Left ventricle myocardium inferior (tissue), 1 donor: Measurements from ENCODE around the gene CAMK2A. TPM values are rescaled to one million over a fixed set of nuclear protein-coding genes. Genes with fewer than 3 reads are reported as not detected.

Experiments used
- DNase-seq: peaks from one replicate; pipeline ENCODE4 v3.0.0-alpha.2; 2020
- H3K27ac ChIP-seq: fragments of 200-600 bp; replicated peaks from 2 replicates; pipeline ENCODE4 v1.8.0; 2021
- H3K27me3 ChIP-seq: fragments of 200-600 bp; 2 replicates; pipeline ENCODE4 v1.8.0; 2021; ENCODE audit warnings: low read depth
- H3K36me3 ChIP-seq: fragments of 200-600 bp; 2 replicates; pipeline ENCODE4 v1.8.0; 2021
- H3K4me1 ChIP-seq: fragments of 200-600 bp; 2 replicates; pipeline ENCODE4 v1.8.0; 2021
- H3K4me3 ChIP-seq: fragments of 200-600 bp; 2 replicates; pipeline ENCODE4 v1.8.0; 2021; ENCODE audit warnings: mild to moderate bottlenecking, moderate library complexity
- H3K9me3 ChIP-seq: fragments of 200-600 bp; replicated peaks from 2 replicates; pipeline ENCODE4 v1.8.0; 2021
- intact Hi-C: fragments of 100-400 bp; cut with micrococcal nuclease; formaldehyde crosslinking; loops from one replicate; pipeline ENCODE4 v1.11.0; 2022
- total RNA-seq: library from RNA; stranded (reverse); fragmentation: NEBNext Ultra II Directional; extraction: Animal tissue kit (Norgen Biotek cat#: 25700); gene quantifications from one replicate; pipeline ENCODE4 v1.2.1, GENCODE V29; 2021
- TF ChIP-seq, protein P1 (sequence below): fragments of 200-600 bp; IDR thresholded peaks from 2 replicates; pipeline ENCODE4 v1.8.0; 2021; ENCODE audit warnings: antibody characterized with exemption, mild to moderate bottlenecking, borderline replicate concordance
- donor health status: DM: no; HTN: yes; CAD: no; lungs with severe emphysema.

The CAMK2A gene
- total RNA-seq, 1 donor from 2014 or later, result 19.4 TPM

DNA sequence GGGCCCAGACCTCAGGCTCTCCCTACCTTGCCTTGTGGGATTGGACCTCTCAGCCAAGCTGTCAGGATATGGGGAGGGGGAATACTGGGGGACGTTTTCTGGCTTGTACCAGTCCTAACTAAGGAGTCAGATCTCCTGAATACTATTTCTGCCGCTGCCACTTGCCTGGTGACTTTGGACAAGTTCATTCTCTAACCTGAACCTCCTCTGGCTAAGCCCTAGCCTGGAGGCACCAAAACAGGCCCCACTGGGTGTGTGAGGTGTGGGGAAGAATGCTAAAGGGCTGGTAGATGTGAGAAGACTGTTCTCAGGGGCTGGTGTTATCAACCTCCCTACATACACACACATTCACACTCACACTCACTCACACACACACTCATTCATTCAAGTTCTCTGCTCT is 98.6 kb downstream of the CAMK2A start:
- Histone ChIP-seq H3K36me3 (no peaks in the 10 kb centered on the region), H3K27me3 (peaks cover 45% of the 10 kb centered on the region), H3K9me3 (no peaks in the 10 kb centered on the region), H3K4me3 (no peak overlapping the region), H3K4me1 (peaks cover 7% of the 10 kb centered on the region), H3K27ac (no peak overlapping the region)
- DNase-seq, result no peak
- intact Hi-C loops, result no loop called here
- TF ChIP-seq, protein P1, sequence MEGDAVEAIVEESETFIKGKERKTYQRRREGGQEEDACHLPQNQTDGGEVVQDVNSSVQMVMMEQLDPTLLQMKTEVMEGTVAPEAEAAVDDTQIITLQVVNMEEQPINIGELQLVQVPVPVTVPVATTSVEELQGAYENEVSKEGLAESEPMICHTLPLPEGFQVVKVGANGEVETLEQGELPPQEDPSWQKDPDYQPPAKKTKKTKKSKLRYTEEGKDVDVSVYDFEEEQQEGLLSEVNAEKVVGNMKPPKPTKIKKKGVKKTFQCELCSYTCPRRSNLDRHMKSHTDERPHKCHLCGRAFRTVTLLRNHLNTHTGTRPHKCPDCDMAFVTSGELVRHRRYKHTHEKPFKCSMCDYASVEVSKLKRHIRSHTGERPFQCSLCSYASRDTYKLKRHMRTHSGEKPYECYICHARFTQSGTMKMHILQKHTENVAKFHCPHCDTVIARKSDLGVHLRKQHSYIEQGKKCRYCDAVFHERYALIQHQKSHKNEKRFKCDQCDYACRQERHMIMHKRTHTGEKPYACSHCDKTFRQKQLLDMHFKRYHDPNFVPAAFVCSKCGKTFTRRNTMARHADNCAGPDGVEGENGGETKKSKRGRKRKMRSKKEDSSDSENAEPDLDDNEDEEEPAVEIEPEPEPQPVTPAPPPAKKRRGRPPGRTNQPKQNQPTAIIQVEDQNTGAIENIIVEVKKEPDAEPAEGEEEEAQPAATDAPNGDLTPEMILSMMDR, result no peak

DNA sequence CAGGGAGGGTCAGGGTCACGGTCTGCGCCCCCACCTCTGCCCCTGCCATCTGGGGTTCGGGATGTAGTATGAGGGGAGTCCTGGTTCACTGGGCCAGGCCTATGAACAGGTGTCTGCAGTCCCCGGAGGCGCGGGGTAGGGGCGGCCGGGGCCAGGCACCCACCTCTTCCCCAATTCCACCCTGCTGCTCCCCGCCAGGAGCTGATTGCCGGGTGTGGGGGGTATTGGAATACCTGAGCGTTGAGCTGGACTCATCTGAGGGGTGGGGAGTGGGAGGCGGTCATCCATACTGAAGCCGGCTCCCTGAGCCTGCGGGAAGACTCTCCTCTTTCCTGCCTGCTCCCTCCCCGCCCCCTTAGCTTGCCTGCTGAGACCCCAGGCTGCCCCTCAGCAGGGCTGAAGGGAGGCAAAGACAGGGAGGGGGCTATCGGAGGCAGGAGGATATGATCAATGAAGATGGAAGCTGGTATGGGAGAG is 99.0 kb downstream of the CAMK2A start:
- Histone ChIP-seq H3K9me3 (no peaks in the 10 kb centered on the region), H3K36me3 (no peaks in the 10 kb centered on the region), H3K4me3 (peak overlapping the region; percentile 39), H3K4me1 (peaks cover 7% of the 10 kb centered on the region), H3K27me3 (peaks cover 45% of the 10 kb centered on the region), H3K27ac (no peak overlapping the region)
- intact Hi-C loops, result no loop called here
- no peak for DNase-seq
- TF ChIP-seq, protein P1, result no peak

DNA sequence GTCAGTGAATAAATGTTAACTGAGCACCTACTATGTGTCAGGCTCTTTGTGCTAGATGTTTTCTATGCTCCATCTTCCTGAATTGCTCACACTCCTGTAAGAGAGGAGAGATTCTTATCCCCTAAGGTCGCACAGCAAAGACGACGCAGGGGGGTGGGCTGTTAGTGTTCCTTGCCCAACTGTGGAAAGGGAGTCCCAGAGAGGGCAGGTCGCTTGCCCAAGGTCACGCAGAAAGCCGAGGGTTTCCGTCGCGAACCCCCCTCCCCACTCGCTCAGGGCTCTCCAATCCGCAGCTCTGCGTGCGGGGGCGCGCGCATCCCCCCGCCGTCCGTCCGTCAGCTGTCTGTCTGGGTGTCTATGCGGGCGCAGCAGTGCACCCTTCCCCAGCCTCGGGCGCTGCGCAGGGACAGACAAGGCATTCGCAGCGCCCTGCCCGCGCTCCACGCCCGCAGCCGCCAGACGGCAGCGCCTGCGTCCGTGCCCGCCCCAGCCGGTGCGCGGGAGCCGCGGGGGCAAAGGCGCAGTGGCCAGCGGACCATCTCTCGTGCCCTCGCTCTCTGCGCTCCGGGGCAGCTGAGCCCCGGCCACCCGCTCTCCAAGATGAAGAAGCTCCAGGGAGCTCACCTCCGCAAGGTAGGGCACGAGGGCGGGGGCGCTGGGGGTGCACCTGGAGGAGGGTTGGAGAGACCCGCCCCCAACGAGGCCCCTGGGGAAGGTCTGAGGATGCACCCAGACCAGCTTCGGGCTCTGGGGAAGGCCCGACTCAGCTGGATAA is 99.7 kb downstream of the CAMK2A start, which contains the start of gene SLC6A7:
Gene SLC6A7, plus strand, starts transcription at position 335 of the 775 bp plus-strand sequence. Its CDS starts 266 bp downstream, at position 601.
- intact Hi-C loops, result no loop called here
- Histone ChIP-seq H3K4me1 (peaks cover 7% of the 10 kb centered on the region), H3K27ac (no peak within 1 kb of the TSS), H3K36me3 (no peaks in the 10 kb centered on the region), H3K4me3 (peak within 1 kb of the TSS; percentile 39), H3K27me3 (peaks cover 45% of the 10 kb centered on the region), H3K9me3 (no peaks in the 10 kb centered on the region)
- DNase-seq, result no peak
- TF ChIP-seq, protein P1, result no peak

DNA sequence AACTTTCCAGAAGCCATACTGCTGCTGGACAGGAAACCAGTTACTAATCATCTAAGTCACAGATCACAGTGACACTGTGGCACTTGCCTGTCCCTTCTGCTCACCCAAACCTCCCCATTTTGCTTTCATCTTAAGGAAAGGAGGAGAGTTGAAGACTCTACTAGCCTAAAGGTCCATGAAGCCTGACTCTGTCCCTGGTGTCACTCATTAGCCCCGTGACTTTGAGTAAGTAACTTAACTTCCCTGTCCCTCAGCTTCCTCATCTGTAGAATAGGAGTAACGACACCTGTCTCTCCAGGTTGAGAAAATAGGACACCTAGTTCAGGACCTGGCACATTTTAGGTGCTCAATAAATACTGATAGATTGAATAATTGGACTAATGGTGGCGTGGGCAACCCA is 100.2 kb downstream of the CAMK2A start:
- H3K27ac ChIP-seq, result no peak overlapping the region
- peaks cover 45% of the 10 kb centered on the region for H3K27me3 ChIP-seq
- no peaks in the 10 kb centered on the region for H3K9me3 ChIP-seq
- no peak overlapping the region for H3K4me3 ChIP-seq
- TF ChIP-seq, protein P1, result no peak
- no peaks in the 10 kb centered on the region for H3K36me3 ChIP-seq
- DNase-seq, result no peak
- intact Hi-C loops, result no loop called here
- peaks cover 7% of the 10 kb centered on the region for H3K4me1 ChIP-seq

DNA sequence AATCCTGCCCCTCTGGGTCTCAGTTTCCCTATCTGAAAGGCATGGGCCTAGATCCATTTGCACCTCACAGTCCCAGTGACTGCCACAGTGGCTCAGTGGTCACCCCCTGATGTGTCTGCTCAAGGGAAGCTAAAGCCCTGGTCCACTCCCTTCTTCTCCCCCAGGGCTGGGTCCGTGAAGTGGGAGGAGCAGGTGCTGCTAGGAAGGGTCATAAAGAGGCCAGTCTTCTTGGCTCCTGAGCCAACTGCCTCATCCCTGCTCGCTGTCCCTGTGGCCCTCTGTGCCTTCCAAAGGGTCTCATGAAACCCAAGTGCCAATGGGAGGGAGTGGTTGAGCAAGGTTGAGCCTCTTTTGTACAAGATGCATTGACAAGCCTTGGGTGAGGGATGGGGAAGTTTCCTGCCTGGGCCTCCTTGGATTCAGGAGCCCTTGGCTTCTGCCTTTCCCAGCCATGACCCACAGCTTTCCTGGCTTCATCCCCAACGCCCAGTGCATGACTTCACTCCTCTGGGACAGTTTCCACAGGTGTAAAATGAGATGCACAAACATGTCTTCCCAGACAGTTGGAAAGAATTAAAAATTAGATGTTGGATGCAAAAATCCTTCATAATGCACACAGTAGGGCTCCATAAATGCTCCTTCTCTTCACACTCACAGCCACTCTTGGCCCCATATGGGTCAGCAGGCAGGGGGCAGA is 101.3 kb downstream of the CAMK2A start:
- H3K27ac ChIP-seq, result no peak overlapping the region
- no peaks in the 10 kb centered on the region for H3K9me3 ChIP-seq
- TF ChIP-seq, protein P1, result no peak
- intact Hi-C loops, result no loop called here
- H3K36me3 ChIP-seq, result no peaks in the 10 kb centered on the region
- peaks cover 7% of the 10 kb centered on the region for H3K4me1 ChIP-seq
- H3K27me3 ChIP-seq, result peaks cover 45% of the 10 kb centered on the region
- H3K4me3 ChIP-seq, result no peak overlapping the region
- DNase-seq, result no peak
